HepG2 (cell line): ENCODE data around the gene ZNF772. TPM values are rescaled to one million over a fixed set of nuclear protein-coding genes. Genes with fewer than 3 reads are reported as not detected.

Experiments used
- ATAC-seq: fragments of 200-7000 bp; cut with Tn5 transposase; 3 replicates; pipeline ENCODE4 v1.9.1; 2020; ENCODE audit warnings: mild to moderate bottlenecking, moderate library complexity
- BruUV-seq: library from RNA; stranded (reverse); fragments of 400-500 nt; replicated peaks from 2 replicates; lab custom pipeline; 2021; lab: Mats Ljungman, UMichigan
- CTCF ChIA-PET: fragments of 300-600 bp; formaldehyde crosslinking; extraction: SDS; loops from one replicate; lab custom pipeline; 2021; ENCODE audit warnings: low total read pairs, inconsistent platforms, low intra/inter-chr PET ratio; lab: Yijun Ruan, JAX
- POLR2A ChIA-PET: fragments of 350-600 bp; sonication (Branson Sonifier 250); formaldehyde crosslinking; loops from one replicate; lab custom pipeline; 2020; ENCODE audit warnings: antibody characterized with exemption, inconsistent platforms; lab: Yijun Ruan, JAX
- DNase-seq: peaks from one replicate; pipeline ENCODE4 v3.0.0-alpha.2; 2015; ENCODE audit warnings: low spot score
- FAIRE-seq: peaks from 3 replicates; lab custom pipeline; 2011; peaks lifted over from hg19 to GRCh38; lab: Jason Lieb, UNC
- H2AFZ ChIP-seq: one replicate; pipeline ENCODE4 v1.6.1; 2011; ENCODE audit warnings: low read length, inconsistent platforms
- H3K27ac ChIP-seq: fragments of 300-600 bp; 3 replicates; pipeline ENCODE4 v1.8.0; 2011; ENCODE audit warnings: mixed run types, mild to moderate bottlenecking, mixed read lengths, low read length, inconsistent platforms; ENCODE audit not compliant: insufficient read depth; ENCODE audit errors: extremely low read length
- H3K27me3 ChIP-seq, 2 experiments: fragments of 200-600 bp in 1 of 2; 2 replicates in 1 of 2; 3 replicates in 1 of 2; pipeline versions ENCODE4 v1.6.0 to v1.8.0; 2011; ENCODE audit warnings: low read length in 2 of 2, mild to moderate bottlenecking in 2 of 2, moderate library complexity in 2 of 2, inconsistent platforms in 1 of 2; ENCODE audit not compliant: insufficient read depth in 2 of 2, control insufficient read depth in 1 of 2
- H3K36me3 ChIP-seq, 2 experiments: fragments of 200-600 bp in 1 of 2; replicated peaks in 1 of 2; 2 replicates in 1 of 2; 3 replicates in 1 of 2; pipeline versions ENCODE4 v1.5.1 to v1.8.0; 2011; ENCODE audit warnings: low read length in 2 of 2, inconsistent platforms in 1 of 2; ENCODE audit not compliant: insufficient read depth in 2 of 2, control insufficient read depth in 1 of 2
- H3K4me1 ChIP-seq: 2 replicates; pipeline ENCODE4 v1.5.1; 2012; ENCODE audit warnings: low read length, inconsistent platforms; ENCODE audit not compliant: insufficient read depth
- H3K4me2 ChIP-seq: 2 replicates; pipeline ENCODE4 v1.6.0; 2011; ENCODE audit warnings: low read depth, low read length, inconsistent platforms
- H3K4me3 ChIP-seq, 3 experiments: fragments of 200-600 bp in 1 of 3; sonication (generic), shearing (Covaris generic) in 1 of 3; replicated peaks in 1 of 3; 2 replicates each; pipeline ENCODE4 v1.5.1; 2011 to 2016; ENCODE audit warnings: low read length in 3 of 3, inconsistent platforms in 2 of 3, low read depth in 2 of 3, mild to moderate bottlenecking in 2 of 3, control low read depth in 1 of 3, mixed read lengths in 1 of 3; ENCODE audit not compliant: insufficient read depth in 1 of 3
- H3K79me2 ChIP-seq: one replicate; pipeline ENCODE4 v1.6.1; 2011; ENCODE audit warnings: low read length, inconsistent platforms; ENCODE audit not compliant: insufficient read depth
- H3K9ac ChIP-seq: 2 replicates; pipeline ENCODE4 v1.6.0; 2011; ENCODE audit warnings: mild to moderate bottlenecking, low read depth, low read length, inconsistent platforms; ENCODE audit not compliant: insufficient read depth
- H3K9me3 ChIP-seq: 2 replicates; pipeline ENCODE4 v1.5.1; 2012; ENCODE audit warnings: mild to moderate bottlenecking, low read length
- H4K20me1 ChIP-seq: 2 replicates; pipeline ENCODE4 v1.6.0; 2011; ENCODE audit warnings: inconsistent platforms, mild to moderate bottlenecking, low read length, moderate library complexity; ENCODE audit not compliant: insufficient read depth
- FOXA1 ChIP-seq, 2 experiments: fragments of 450-650 bp in 1 of 2; sonication (generic) in 1 of 2; formaldehyde crosslinking in 1 of 2; IDR thresholded peaks; 2 replicates each; pipeline versions ENCODE4 v1.4.0 to v1.6.1; 2016 to 2020; ENCODE audit warnings: missing genetic modification reagents in 1 of 2
- HDAC2 ChIP-seq: sonication (generic); formaldehyde crosslinking; IDR thresholded peaks from 2 replicates; pipeline ENCODE4 v1.4.0; 2020; ENCODE audit warnings: missing genetic modification reagents
- PAWR ChIP-seq: sonication (generic); formaldehyde crosslinking; IDR thresholded peaks from 2 replicates; pipeline ENCODE4 v1.4.0; 2020; ENCODE audit warnings: missing genetic modification reagents, mild to moderate bottlenecking, borderline replicate concordance
- PBX2 ChIP-seq: IDR thresholded peaks from 2 replicates; pipeline ENCODE4 v1.6.1; 2016; ENCODE audit warnings: control low read depth
- PHF21A ChIP-seq: sonication (generic); formaldehyde crosslinking; IDR thresholded peaks from 2 replicates; pipeline ENCODE4 v1.5.0; 2020; ENCODE audit warnings: mild to moderate bottlenecking, missing genetic modification reagents
- SOX6 ChIP-seq, 2 experiments: fragments of 450-650 bp in 1 of 2; sonication (generic) in 1 of 2; formaldehyde crosslinking in 1 of 2; IDR thresholded peaks; 2 replicates each; pipeline versions ENCODE4 v1.4.0 to v1.6.1; 2017 to 2020; ENCODE audit warnings: antibody characterized with exemption in 1 of 2, mild to moderate bottlenecking in 1 of 2, missing genetic modification reagents in 1 of 2
- ZFP36L2 ChIP-seq: sonication (generic); formaldehyde crosslinking; IDR thresholded peaks from 2 replicates; pipeline ENCODE4 v1.4.0; 2020; ENCODE audit warnings: missing genetic modification reagents
- ZNF576 ChIP-seq: sonication (generic); formaldehyde crosslinking; IDR thresholded peaks from 2 replicates; pipeline ENCODE4 v1.4.0; 2020; ENCODE audit warnings: mild to moderate bottlenecking, missing genetic modification reagents
- ZSCAN31 ChIP-seq: sonication (generic); formaldehyde crosslinking; IDR thresholded peaks from 2 replicates; pipeline ENCODE4 v1.5.0; 2020; ENCODE audit warnings: low read depth, mild to moderate bottlenecking, missing genetic modification reagents
- WGBS: methylation state at CpG from one replicate; pipeline ENCODE4 v1.1.6; 2017; ENCODE audit warnings: low lambda C conversion rate; 5-methylcytosine and 5-hydroxymethylcytosine counted together
- in situ Hi-C: cut with HindIII; loops from 2 replicates; pipeline ENCODE4 v1.10.0; 2017; ENCODE audit warnings: low pct_unique_long_range_greater_than_20kb; ENCODE audit not compliant: extremely low pct_ligation_motif_present
- intact Hi-C: fragments of 100-400 bp; cut with micrococcal nuclease; formaldehyde crosslinking; loops from one replicate; pipeline ENCODE4 v1.10.0; 2022; ENCODE audit not compliant: unreplicated experiment
- polyA plus RNA-seq, 8 experiments: library from polyadenylated mRNA; depleted of rRNA in 3 of 8; stranded (reverse) in 7 of 8; unstranded in 1 of 8; fragments of >200 nt; fragmentation: Illumina TruSeq in 4 of 8; extraction: Trizol in 4 of 8; gene quantifications; 2 replicates each; pipeline versions ENCODE4 v1.2.1 to v1.2.3, GENCODE V29; 2011 to 2016; ENCODE audit warnings: low read depth in 4 of 8, missing spikeins in 1 of 8, mixed read lengths in 1 of 8; ENCODE audit not compliant: insufficient read depth in 1 of 8
- total RNA-seq, 5 experiments: library from RNA; depleted of rRNA; stranded (reverse); fragments of >200 nt; fragmentation: Illumina TruSeq; extraction: Trizol; gene quantifications; 2 replicates each; pipeline ENCODE4 v1.2.3, GENCODE V29; 2016; ENCODE audit warnings: low read depth in 1 of 5

Gene ZNF772
- total and polyA plus RNA-seq, 2 of the 13 experiments (the other 11 are each of a cell fraction or from before 2014, with no cell fraction given): 3.1 to 17.2 TPM

GRCh38 chr19:57436417-57436816 lies 40.9 kb downstream of the ZNF772 start:
- no peak for DNase-seq
- intact Hi-C loops (no loop called here), in situ Hi-C loops (no loop called here)
- no peak for FAIRE-seq
- 31% methylated on average over 1 of the region's 1 CpG for WGBS
- BruUV-seq: no TSS peak
- Histone ChIP-seq H3K9me3 (no peaks in the 10 kb centered on the region), H4K20me1 (peaks cover 4% of the 10 kb centered on the region; the same call in 1 of the 2 replicates), H3K4me2 (peak overlapping the region; percentile 87), H3K4me3 (peak overlapping the region; percentile 83 to 98 (median 88)), H3K27ac (no peak overlapping the region), H3K79me2 (peaks cover 51% of the 10 kb centered on the region), H3K9ac (peak overlapping the region; percentile 80), H3K4me1 (peaks cover 22% of the 10 kb centered on the region), H3K36me3 (peaks cover 4 to 10% of the 10 kb centered on the region in 2 experiments), H3K27me3 (no peaks in the 10 kb centered on the region; a peak in 1 of 5 replicates), H2AFZ (no peak overlapping the region)
- CTCF ChIA-PET: no interaction called here
- no peak for ATAC-seq
- POLR2A ChIA-PET: interaction anchor here (2.0 kb wide), 1 partner anchor 47 kb away, joined by 9 read pairs; the partner anchor contains the start of gene ZNF548
- TF ChIP-seq FOXA1 (IDR thresholded peaks at IDR 0.05): no peak
- TF ChIP-seq FOXA1 (CRISPR knock-in tag; IDR thresholded peaks at IDR 0.05): no peak
- TF ChIP-seq ZNF576 (CRISPR knock-in tag): no peak
- no peak for TF ChIP-seq PBX2
- TF ChIP-seq ZSCAN31 (CRISPR knock-in tag): no peak
- no peak for TF ChIP-seq HDAC2 (CRISPR knock-in tag)
- no peak for TF ChIP-seq PAWR (CRISPR knock-in tag)
- no peak for TF ChIP-seq SOX6 (IDR thresholded peaks at IDR 0.05)
- TF ChIP-seq SOX6 (CRISPR knock-in tag; IDR thresholded peaks at IDR 0.05): no peak
- TF ChIP-seq PHF21A (CRISPR knock-in tag): no peak
- TF ChIP-seq ZFP36L2 (CRISPR knock-in tag): no peak
